ENCODE results near the gene ADAMTSL3. TPM values are rescaled to one million over a fixed set of nuclear protein-coding genes. Genes with fewer than 3 reads are reported as not detected.

The ADAMTSL3 gene
- total RNA-seq, 1 experiment from 2014 or later = 1.8 TPM

DNA sequence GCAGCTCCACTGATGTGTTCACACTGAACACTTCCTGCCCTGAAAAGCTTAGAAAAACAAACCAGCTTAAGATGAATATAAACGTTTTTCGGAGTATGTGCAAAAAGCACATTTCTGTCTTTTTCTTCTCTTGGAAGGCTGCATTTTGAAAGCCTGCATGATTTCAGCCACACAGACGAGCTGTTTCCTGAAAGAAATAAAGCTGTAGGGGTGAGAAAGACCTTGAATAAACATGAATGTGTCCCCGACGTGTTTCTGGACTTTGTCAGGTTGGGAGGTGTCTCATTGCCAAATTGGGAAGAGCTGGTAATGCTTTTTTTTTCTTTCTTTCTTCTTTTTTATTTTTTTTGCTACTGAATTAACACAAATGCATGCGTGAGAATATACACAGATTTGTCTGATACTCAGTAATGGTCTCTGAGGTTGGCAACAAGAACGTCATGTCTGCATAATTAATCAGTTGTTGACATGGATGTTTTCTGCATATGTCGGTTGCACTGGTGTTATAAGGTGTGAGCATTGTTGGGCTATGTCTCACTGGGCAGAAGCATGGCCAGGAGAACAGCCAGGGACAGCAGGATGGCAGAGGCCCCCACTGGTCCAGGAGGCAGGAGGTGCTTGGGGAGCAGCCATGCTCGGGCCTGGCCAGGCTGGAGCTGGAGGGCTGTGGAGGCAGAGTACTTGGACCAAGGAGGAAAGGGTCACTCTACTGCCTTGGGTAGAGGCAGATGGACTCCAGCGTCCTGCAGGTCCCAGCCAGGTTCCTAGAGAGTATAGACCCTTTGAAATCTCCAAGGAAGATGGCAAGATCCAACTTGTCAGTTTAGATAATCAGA, 39.0 kb downstream of the ADAMTSL3 start:
- no peak overlapping the region for H3K4me3 Mint-ChIP-seq
- H3K36me3 Mint-ChIP-seq = no peaks in the 10 kb centered on the region
- TF ChIP-seq ZNF232 (CRISPR knock-in tag; IDR thresholded peaks at IDR 0.05) (no peak), GTF2I (CRISPR knock-in tag; conservative IDR thresholded peaks at IDR 0.05) (no peak), JUN (CRISPR knock-in tag; IDR thresholded peaks at IDR 0.05) (no peak), CREM (CRISPR knock-in tag; IDR thresholded peaks at IDR 0.05) (no peak), EMX1 (CRISPR knock-in tag; IDR thresholded peaks at IDR 0.05) (no peak), SMAD4 (CRISPR knock-in tag; IDR thresholded peaks at IDR 0.05) (no peak), ZNF263 (CRISPR knock-in tag; IDR thresholded peaks at IDR 0.05; ENCODE audit: low read depth) (no peak), NFATC4 (CRISPR knock-in tag; IDR thresholded peaks at IDR 0.05) (no peak), ZNF671 (CRISPR knock-in tag; IDR thresholded peaks at IDR 0.05) (no peak), JAZF1 (CRISPR knock-in tag; IDR thresholded peaks at IDR 0.05) (no peak)
- TF ChIP-seq, protein P1, sequence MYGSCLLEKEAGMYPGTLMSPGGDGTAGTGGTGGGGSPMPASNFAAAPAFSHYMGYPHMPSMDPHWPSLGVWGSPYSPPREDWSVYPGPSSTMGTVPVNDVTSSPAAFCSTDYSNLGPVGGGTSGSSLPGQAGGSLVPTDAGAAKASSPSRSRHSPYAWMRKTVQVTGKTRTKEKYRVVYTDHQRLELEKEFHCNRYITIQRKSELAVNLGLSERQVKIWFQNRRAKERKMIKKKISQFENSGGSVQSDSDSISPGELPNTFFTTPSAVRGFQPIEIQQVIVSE (CRISPR knock-in tag; IDR thresholded peaks at IDR 0.05; ENCODE audit: borderline replicate concordance) = no peak
- TF ChIP-seq, protein P2, sequence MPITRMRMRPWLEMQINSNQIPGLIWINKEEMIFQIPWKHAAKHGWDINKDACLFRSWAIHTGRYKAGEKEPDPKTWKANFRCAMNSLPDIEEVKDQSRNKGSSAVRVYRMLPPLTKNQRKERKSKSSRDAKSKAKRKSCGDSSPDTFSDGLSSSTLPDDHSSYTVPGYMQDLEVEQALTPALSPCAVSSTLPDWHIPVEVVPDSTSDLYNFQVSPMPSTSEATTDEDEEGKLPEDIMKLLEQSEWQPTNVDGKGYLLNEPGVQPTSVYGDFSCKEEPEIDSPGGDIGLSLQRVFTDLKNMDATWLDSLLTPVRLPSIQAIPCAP (CRISPR knock-in tag; IDR thresholded peaks at IDR 0.05) = no peak
- TF ChIP-seq, protein P3, sequence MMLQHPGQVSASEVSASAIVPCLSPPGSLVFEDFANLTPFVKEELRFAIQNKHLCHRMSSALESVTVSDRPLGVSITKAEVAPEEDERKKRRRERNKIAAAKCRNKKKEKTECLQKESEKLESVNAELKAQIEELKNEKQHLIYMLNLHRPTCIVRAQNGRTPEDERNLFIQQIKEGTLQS (CRISPR knock-in tag; conservative IDR thresholded peaks at IDR 0.05) = no peak
- TF ChIP-seq, protein P4, sequence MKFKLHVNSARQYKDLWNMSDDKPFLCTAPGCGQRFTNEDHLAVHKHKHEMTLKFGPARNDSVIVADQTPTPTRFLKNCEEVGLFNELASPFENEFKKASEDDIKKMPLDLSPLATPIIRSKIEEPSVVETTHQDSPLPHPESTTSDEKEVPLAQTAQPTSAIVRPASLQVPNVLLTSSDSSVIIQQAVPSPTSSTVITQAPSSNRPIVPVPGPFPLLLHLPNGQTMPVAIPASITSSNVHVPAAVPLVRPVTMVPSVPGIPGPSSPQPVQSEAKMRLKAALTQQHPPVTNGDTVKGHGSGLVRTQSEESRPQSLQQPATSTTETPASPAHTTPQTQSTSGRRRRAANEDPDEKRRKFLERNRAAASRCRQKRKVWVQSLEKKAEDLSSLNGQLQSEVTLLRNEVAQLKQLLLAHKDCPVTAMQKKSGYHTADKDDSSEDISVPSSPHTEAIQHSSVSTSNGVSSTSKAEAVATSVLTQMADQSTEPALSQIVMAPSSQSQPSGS (CRISPR knock-in tag; IDR thresholded peaks at IDR 0.05; ENCODE audit: borderline replicate concordance, low read depth) = no peak
- no peak for ATAC-seq
- H3K4me1 Mint-ChIP-seq = peaks cover 25% of the 10 kb centered on the region
- no peaks in the 10 kb centered on the region for H3K27me3 Mint-ChIP-seq (ENCODE audit: low read depth)
- H3K27ac Mint-ChIP-seq = no peak overlapping the region
- no peaks in the 10 kb centered on the region for H3K9me3 Mint-ChIP-seq
- ChIA-PET POLR2A (interaction anchor here (0.6 kb wide), 1 partner anchor 13 kb away, joined by 3 read pairs; no protein-coding TSS in a partner anchor), CTCF (interaction anchor here (0.6 to 0.8 kb wide), 2 partner anchors 441 to 444 kb away, joined by 3 read pairs; no protein-coding TSS in a partner anchor)
- DNase-seq (ENCODE audit: low spot score) = no peak

DNA sequence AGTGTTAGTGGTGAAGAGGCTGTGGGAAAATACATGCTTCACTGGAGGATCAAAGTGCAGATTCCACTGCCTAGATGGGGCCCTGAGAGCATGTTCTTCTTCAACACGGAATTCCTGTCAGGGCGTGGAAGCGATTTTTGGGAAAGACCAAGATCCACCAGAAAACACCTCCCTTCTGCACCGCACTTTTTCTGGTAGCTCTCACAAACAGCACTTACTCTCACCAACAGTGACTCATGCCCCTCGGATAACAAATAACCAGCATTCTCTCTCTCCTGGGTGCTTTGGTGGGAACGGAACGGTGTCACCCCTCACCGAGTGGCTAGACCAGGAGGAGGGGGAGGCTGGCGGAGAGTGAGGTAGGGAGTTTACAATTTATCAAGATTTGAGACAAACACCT, 40.1 kb downstream of the ADAMTSL3 start:
- no peaks in the 10 kb centered on the region for H3K36me3 Mint-ChIP-seq
- DNase-seq (ENCODE audit: low spot score) (no peak), ATAC-seq (peak; percentile 88)
- H3K4me3 Mint-ChIP-seq = peak overlapping the region; percentile 2; the same call in 1 of the 2 replicates
- POLR2A ChIA-PET = no interaction called here
- H3K4me1 Mint-ChIP-seq = peaks cover 25% of the 10 kb centered on the region
- TF ChIP-seq ELF4 (CRISPR knock-in tag; IDR thresholded peaks at IDR 0.05; ENCODE audit: low read depth) (no peak), RELA (CRISPR knock-in tag; IDR thresholded peaks at IDR 0.05; ENCODE audit: borderline replicate concordance) (no peak), FOXP1 (CRISPR knock-in tag; IDR thresholded peaks at IDR 0.05; ENCODE audit: borderline replicate concordance) (no peak), IRF2 (CRISPR knock-in tag; IDR thresholded peaks at IDR 0.05; ENCODE audit: borderline replicate concordance, low read depth) (no peak), OVOL2 (CRISPR knock-in tag; IDR thresholded peaks at IDR 0.05; ENCODE audit: borderline replicate concordance) (no peak), NFE2L1 (CRISPR knock-in tag; IDR thresholded peaks at IDR 0.05) (no peak)
- TF ChIP-seq, protein P5, sequence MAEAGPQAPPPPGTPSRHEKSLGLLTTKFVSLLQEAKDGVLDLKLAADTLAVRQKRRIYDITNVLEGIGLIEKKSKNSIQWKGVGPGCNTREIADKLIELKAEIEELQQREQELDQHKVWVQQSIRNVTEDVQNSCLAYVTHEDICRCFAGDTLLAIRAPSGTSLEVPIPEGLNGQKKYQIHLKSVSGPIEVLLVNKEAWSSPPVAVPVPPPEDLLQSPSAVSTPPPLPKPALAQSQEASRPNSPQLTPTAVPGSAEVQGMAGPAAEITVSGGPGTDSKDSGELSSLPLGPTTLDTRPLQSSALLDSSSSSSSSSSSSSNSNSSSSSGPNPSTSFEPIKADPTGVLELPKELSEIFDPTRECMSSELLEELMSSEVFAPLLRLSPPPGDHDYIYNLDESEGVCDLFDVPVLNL (CRISPR knock-in tag; IDR thresholded peaks at IDR 0.05; ENCODE audit: borderline replicate concordance, low read depth) = no peak
- TF ChIP-seq, protein P6, sequence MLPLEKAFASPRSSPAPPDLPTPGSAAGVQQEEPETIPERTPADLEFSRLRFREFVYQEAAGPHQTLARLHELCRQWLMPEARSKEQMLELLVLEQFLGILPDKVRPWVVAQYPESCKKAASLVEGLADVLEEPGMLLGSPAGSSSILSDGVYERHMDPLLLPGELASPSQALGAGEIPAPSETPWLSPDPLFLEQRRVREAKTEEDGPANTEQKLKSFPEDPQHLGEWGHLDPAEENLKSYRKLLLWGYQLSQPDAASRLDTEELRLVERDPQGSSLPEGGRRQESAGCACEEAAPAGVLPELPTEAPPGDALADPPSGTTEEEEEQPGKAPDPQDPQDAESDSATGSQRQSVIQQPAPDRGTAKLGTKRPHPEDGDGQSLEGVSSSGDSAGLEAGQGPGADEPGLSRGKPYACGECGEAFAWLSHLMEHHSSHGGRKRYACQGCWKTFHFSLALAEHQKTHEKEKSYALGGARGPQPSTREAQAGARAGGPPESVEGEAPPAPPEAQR (CRISPR knock-in tag; IDR thresholded peaks at IDR 0.05) = no peak
- peaks cover 9% of the 10 kb centered on the region; the same call in 1 of the 2 replicates for H3K9me3 Mint-ChIP-seq
- CTCF ChIA-PET = no interaction called here
- peak overlapping the region; percentile 86 for H3K27ac Mint-ChIP-seq
- H3K27me3 Mint-ChIP-seq (ENCODE audit: low read depth) = no peaks in the 10 kb centered on the region; the same call in 1 of the 2 replicates
